ENCODE measurements around the gene ENPP7.

- no peak for TF ChIP-seq POLR2A (IDR thresholded peaks at IDR 0.05)
- no peak for TF ChIP-seq CTCF (IDR thresholded peaks at IDR 0.05)
Observed at GRCh38 chr17:79791735-79792161, 61.0 kb downstream of the ENPP7 start.
